ENCODE data around the gene DNM1L.

DNA sequence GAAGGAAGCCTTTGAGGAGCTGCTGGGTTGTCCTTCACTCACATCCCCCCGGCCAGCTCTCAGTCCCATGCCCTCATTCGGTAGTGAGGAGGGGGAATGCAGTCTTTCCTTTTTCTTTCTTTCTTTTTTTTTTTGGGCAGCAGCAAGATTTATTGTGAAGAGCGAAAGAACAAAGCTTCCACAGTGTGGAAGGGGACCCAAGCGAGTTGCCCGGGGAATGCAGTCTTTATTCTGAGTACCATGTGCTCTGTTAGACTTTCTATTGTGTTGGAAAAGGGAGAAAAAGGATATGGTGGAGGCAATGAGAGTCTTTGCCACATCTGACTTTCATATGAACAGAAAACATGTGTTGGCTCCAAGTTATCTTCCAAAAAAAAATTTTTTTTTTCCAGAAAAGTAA is 106.5 kb downstream of the DNM1L start:
- TF ChIP-seq, protein P1, sequence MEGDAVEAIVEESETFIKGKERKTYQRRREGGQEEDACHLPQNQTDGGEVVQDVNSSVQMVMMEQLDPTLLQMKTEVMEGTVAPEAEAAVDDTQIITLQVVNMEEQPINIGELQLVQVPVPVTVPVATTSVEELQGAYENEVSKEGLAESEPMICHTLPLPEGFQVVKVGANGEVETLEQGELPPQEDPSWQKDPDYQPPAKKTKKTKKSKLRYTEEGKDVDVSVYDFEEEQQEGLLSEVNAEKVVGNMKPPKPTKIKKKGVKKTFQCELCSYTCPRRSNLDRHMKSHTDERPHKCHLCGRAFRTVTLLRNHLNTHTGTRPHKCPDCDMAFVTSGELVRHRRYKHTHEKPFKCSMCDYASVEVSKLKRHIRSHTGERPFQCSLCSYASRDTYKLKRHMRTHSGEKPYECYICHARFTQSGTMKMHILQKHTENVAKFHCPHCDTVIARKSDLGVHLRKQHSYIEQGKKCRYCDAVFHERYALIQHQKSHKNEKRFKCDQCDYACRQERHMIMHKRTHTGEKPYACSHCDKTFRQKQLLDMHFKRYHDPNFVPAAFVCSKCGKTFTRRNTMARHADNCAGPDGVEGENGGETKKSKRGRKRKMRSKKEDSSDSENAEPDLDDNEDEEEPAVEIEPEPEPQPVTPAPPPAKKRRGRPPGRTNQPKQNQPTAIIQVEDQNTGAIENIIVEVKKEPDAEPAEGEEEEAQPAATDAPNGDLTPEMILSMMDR (IDR thresholded peaks at IDR 0.05; ENCODE audit: low read length): no peak
- TF ChIP-seq EZH2 (IDR thresholded peaks at IDR 0.05; ENCODE audit: borderline replicate concordance, low read length): no peak
